Natural killer cell (primary cell): Measurements from ENCODE around the gene RPL15. TPM values are rescaled to one million over a fixed set of nuclear protein-coding genes. Genes with fewer than 3 reads are reported as not detected.
A peak's percentile ranks its signal among the peaks of the same experiment; 100 is the strongest.

ENCODE experiments used
- ATAC-seq, 3 donors: fragments of 150-1000 bp in 2 of 3; fragments of 200-7000 bp in 1 of 3; cut with Tn5 transposase; 1 replicate in 1 of 3; 2 replicates in 2 of 3; pipeline ENCODE4 v1.10.0; 2021; ENCODE audit warnings: mild to moderate bottlenecking in 2 of 3, moderate library complexity in 2 of 3
- DNase-seq, 2 donors: peaks; one replicate each; pipeline versions ENCODE4 v3.0.0 to v3.0.0-alpha.2; 2013 to 2021; ENCODE audit warnings: mixed read lengths in 1 of 2
- H3K27ac ChIP-seq: one replicate; pipeline ENCODE4 v1.5.1; 2013; ENCODE audit warnings: mild to moderate bottlenecking, low read length
- H3K27me3 ChIP-seq: one replicate; pipeline ENCODE4 v1.6.1; 2013; ENCODE audit warnings: low read length; ENCODE audit not compliant: control insufficient read depth, insufficient read depth
- H3K36me3 ChIP-seq: one replicate; pipeline ENCODE4 v1.6.1; 2013; ENCODE audit warnings: low read length; ENCODE audit not compliant: control insufficient read depth, insufficient read depth
- H3K4me1 ChIP-seq: one replicate; pipeline ENCODE4 v1.6.1; 2013; ENCODE audit warnings: low read length; ENCODE audit not compliant: control insufficient read depth, insufficient read depth
- H3K4me3 ChIP-seq: one replicate; pipeline ENCODE4 v1.5.1; 2013; ENCODE audit warnings: low read length
- H3K9me3 ChIP-seq: one replicate; pipeline ENCODE4 v1.6.1; 2013; ENCODE audit warnings: low read length; ENCODE audit not compliant: control insufficient read depth, insufficient read depth
- H3K27ac Mint-ChIP-seq, 2 donors: one replicate each; pipeline ENCODE4 v1.8.0; 2022; ENCODE audit warnings: mild to moderate bottlenecking in 2 of 2, mixed read lengths in 2 of 2, moderate library complexity in 1 of 2
- H3K27me3 Mint-ChIP-seq, 2 donors: one replicate each; pipeline ENCODE4 v1.8.0; 2022; ENCODE audit warnings: low read depth in 2 of 2, mixed read lengths in 2 of 2
- H3K36me3 Mint-ChIP-seq: one replicate; pipeline ENCODE4 v1.8.0; 2022; ENCODE audit warnings: mixed read lengths
- H3K4me1 Mint-ChIP-seq, 2 donors: one replicate each; pipeline ENCODE4 v1.8.0; 2022; ENCODE audit warnings: mixed read lengths in 2 of 2
- H3K4me3 Mint-ChIP-seq: one replicate; pipeline ENCODE4 v1.8.0; 2022; ENCODE audit warnings: mild to moderate bottlenecking, moderate library complexity, mixed read lengths
- H3K9me3 Mint-ChIP-seq, 2 donors: one replicate each; pipeline ENCODE4 v1.8.0; 2022; ENCODE audit warnings: mixed read lengths in 2 of 2
- WGBS: methylation state at CpG from one replicate; pipeline ENCODE4 v1.1.7; 2013; ENCODE audit warnings: missing lambda C conversion rate; ENCODE audit not compliant: insufficient coverage; 5-methylcytosine and 5-hydroxymethylcytosine counted together
- intact Hi-C: fragments of 100-400 bp; cut with micrococcal nuclease; formaldehyde crosslinking; loops from one replicate; pipeline ENCODE4 v1.14.2; 2022
- total RNA-seq, 4 donors: library from RNA; stranded (reverse); fragments of 120-200 nt in 1 of 4; gene quantifications; one replicate each; pipeline versions ENCODE4 v1.2.3 to v1.2.4, GENCODE V29; 2013 to 2022
- TF ChIP-seq, protein P1 (sequence below): fragments of 200-600 bp; IDR thresholded peaks from one replicate; pipeline ENCODE4 v1.8.0; 2022; ENCODE audit warnings: antibody characterized with exemption

Gene RPL15
- total RNA-seq, 3 donors from 2014 or later (not counting 1 experiment from before 2014, with no cell fraction given): 1,116 to 1,338 (median 1,291) TPM

DNA sequence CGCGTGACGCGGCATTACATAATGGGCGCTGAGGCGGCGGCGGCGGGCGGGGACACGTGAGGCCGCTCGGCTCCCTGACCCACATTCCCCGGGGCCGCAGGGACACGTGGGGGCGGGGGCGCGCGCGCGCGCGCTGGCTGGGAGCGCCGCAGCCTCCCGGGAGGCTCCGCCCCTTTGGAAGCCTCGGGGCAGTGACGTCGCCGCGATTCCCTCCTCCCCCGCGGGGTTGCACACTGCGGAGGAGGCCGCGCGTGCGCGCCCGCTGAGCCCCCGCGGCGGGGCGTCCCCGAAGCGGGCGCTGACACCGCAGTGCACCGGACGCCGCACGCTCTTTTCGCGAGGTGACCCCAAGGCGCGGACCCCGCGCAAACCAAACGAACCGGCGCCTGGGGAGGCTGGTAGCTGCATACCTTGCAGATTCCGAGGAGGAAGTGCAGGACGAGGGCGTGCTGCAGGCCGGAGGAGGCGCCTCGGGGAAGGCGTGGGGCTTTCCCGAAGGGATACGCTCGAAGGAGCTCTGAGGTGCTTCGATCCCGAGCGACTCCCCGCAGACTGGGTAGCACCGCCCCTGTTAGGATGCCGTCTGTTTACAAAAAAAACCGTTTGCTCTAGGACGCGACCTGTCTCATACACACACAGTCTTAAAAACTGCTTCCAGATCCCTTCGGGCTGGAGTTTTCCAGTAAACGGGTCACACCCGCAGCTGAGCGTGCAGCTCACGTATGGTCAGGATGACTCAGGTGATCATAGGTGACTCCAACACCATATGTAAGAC is 29.2 kb downstream of the RPL15 start:
- H3K4me3 Mint-ChIP-seq: peak overlapping the region; percentile 77
- Histone ChIP-seq H3K27ac (peak overlapping the region; percentile 86), H3K9me3 (no peaks in the 10 kb centered on the region), H3K4me3 (peak overlapping the region; percentile 82), H3K4me1 (peaks cover 18% of the 10 kb centered on the region), H3K36me3 (no peaks in the 10 kb centered on the region), H3K27me3 (no peaks in the 10 kb centered on the region)
- H3K4me1 Mint-ChIP-seq: peaks cover 38 to 41% of the 10 kb centered on the region in 2 donors
- no peaks in the 10 kb centered on the region for H3K9me3 Mint-ChIP-seq
- H3K27ac Mint-ChIP-seq: peak overlapping the region; percentile 63 to 97
- TF ChIP-seq, protein P1, sequence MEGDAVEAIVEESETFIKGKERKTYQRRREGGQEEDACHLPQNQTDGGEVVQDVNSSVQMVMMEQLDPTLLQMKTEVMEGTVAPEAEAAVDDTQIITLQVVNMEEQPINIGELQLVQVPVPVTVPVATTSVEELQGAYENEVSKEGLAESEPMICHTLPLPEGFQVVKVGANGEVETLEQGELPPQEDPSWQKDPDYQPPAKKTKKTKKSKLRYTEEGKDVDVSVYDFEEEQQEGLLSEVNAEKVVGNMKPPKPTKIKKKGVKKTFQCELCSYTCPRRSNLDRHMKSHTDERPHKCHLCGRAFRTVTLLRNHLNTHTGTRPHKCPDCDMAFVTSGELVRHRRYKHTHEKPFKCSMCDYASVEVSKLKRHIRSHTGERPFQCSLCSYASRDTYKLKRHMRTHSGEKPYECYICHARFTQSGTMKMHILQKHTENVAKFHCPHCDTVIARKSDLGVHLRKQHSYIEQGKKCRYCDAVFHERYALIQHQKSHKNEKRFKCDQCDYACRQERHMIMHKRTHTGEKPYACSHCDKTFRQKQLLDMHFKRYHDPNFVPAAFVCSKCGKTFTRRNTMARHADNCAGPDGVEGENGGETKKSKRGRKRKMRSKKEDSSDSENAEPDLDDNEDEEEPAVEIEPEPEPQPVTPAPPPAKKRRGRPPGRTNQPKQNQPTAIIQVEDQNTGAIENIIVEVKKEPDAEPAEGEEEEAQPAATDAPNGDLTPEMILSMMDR: no peak
- no peaks in the 10 kb centered on the region for H3K27me3 Mint-ChIP-seq
- intact Hi-C loops: loop anchor here (1.0 to 10.0 kb wide), 2 partner anchors 29 to 141 kb away; partner anchors contain the start of genes RPL15 and UBE2E1
- no peaks in the 10 kb centered on the region for H3K36me3 Mint-ChIP-seq
- peak; percentile 75 to 89 (median 76) for ATAC-seq
- peak; percentile 99 for DNase-seq
- WGBS: under 1% methylated on average over 87 of the region's 87 CpGs

DNA sequence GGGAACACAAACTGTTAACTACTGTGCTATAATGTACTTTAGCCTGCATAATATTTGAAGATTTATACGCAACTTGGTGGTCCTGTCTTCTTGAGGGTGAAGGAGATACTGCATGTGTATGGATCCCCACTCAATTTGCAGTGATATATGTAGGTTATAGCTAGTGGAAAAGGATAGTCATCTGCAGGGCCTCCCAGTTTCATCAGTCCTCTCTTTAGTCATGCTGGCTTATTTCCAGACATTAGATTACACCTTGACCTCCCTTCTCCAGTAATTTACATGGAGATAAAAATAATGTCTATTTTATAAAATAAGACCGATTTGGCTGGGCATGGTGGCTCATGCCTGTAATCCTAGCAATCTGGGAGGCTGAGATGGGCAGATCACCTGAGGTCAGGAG is 31.8 kb downstream of the RPL15 start:
- Histone ChIP-seq H3K4me3 (no peak overlapping the region), H3K9me3 (no peaks in the 10 kb centered on the region), H3K4me1 (peaks cover 18% of the 10 kb centered on the region), H3K36me3 (no peaks in the 10 kb centered on the region), H3K27ac (no peak overlapping the region), H3K27me3 (no peaks in the 10 kb centered on the region)
- Mint-ChIP-seq H3K4me3 (peak overlapping the region; percentile 29), H3K9me3 (no peaks in the 10 kb centered on the region), H3K27ac (peak overlapping the region in 1 of 2 donors; percentile 63), H3K4me1 (peaks cover 55 to 62% of the 10 kb centered on the region in 2 donors), H3K36me3 (no peaks in the 10 kb centered on the region), H3K27me3 (no peaks in the 10 kb centered on the region)
- TF ChIP-seq, protein P1: no peak
- 94% methylated on average over 2 of the region's 2 CpGs for WGBS
- DNase-seq: no peak
- no peak for ATAC-seq
- intact Hi-C loops: loop anchor here (10.0 kb wide), 1 partner anchor 144 kb away; the partner anchor contains the start of gene UBE2E1

DNA sequence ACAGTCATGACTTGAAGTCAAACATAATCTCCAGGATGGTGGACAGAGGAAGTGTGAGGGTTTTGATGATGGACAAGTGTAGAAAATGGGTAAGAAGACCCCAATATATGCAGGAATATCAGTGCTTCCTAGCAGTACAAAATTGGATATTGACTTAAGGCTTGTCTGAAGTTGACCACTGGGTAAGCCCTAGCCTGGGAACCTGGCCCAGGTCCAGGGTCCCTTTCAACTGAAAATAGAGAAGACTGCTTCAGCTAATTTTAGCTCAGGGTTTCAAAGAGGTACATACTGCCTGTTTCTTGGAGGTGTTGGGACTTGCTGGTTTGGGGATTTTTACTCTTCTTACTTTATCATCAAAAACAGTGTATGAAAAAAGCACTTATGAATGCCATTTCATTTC is 32.9 kb downstream of the RPL15 start:
- H3K4me3 ChIP-seq: no peak overlapping the region
- intact Hi-C loops: loop anchor here (10.0 kb wide), 1 partner anchor 145 kb away; the partner anchor contains the start of gene UBE2E1
- peak overlapping the region; percentile 20 for H3K27ac ChIP-seq
- Mint-ChIP-seq H3K36me3 (no peaks in the 10 kb centered on the region), H3K4me3 (peak overlapping the region; percentile 77), H3K4me1 (peaks cover 56 to 57% of the 10 kb centered on the region in 2 donors), H3K27ac (peak overlapping the region; percentile 81 to 89), H3K27me3 (no peaks in the 10 kb centered on the region), H3K9me3 (no peaks in the 10 kb centered on the region)
- ATAC-seq: no peak
- DNase-seq: no peak
- no peaks in the 10 kb centered on the region for H3K9me3 ChIP-seq
- TF ChIP-seq, protein P1: no peak
- peaks cover 12% of the 10 kb centered on the region for H3K4me1 ChIP-seq
- no peaks in the 10 kb centered on the region for H3K27me3 ChIP-seq
- peaks cover 4% of the 10 kb centered on the region for H3K36me3 ChIP-seq
